Measurements from ENCODE around the gene OSBPL6.

GRCh38 chr2:178450774-178451525 is 256.6 kb downstream of the OSBPL6 start, which contains the start of the genes PJVK and PRKRA:
- peak; percentile 92 for TF ChIP-seq POLR2A (IDR thresholded peaks at IDR 0.05; ENCODE audit: low read length)
- TF ChIP-seq GATA1 (IDR thresholded peaks at IDR 0.05; ENCODE audit: low read depth, low read length) = no peak
